ENCODE results near the gene SWAP70.

DNA sequence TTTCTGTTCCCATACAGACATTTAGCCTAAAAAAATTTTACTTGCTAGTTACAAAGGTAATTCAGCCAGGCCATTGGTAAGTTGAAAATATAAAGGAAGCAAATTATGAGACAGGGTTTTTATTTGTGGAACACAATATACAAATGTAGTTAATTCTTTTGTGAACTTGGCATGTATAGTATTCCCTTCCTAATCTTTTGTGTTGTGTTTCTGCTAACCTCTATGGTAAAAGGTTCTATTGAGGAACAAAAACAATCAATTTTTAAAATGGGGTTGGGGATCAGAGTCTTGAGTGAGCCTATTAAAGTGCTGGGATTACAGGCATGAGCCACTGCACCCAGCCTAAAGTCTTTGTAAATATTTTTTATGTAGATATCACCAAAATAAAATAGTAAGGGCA lies 14.1 kb downstream of the SWAP70 start:
- no peak for TF ChIP-seq EZH2 (IDR thresholded peaks at IDR 0.05; ENCODE audit: insufficient read depth, low read length)
- TF ChIP-seq, protein P1, sequence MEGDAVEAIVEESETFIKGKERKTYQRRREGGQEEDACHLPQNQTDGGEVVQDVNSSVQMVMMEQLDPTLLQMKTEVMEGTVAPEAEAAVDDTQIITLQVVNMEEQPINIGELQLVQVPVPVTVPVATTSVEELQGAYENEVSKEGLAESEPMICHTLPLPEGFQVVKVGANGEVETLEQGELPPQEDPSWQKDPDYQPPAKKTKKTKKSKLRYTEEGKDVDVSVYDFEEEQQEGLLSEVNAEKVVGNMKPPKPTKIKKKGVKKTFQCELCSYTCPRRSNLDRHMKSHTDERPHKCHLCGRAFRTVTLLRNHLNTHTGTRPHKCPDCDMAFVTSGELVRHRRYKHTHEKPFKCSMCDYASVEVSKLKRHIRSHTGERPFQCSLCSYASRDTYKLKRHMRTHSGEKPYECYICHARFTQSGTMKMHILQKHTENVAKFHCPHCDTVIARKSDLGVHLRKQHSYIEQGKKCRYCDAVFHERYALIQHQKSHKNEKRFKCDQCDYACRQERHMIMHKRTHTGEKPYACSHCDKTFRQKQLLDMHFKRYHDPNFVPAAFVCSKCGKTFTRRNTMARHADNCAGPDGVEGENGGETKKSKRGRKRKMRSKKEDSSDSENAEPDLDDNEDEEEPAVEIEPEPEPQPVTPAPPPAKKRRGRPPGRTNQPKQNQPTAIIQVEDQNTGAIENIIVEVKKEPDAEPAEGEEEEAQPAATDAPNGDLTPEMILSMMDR (IDR thresholded peaks at IDR 0.05; ENCODE audit: insufficient read depth, low read depth, low read length), result no peak

All from astrocyte (in vitro differentiated cells and primary cell).